GM23338 (cell line): ENCODE data around the gene OTUD4.

ENCODE experiments used
- CREB1 ChIP-seq: fragments of 250-450 bp; sonication (Bioruptor Pico); IDR thresholded peaks from 2 replicates; pipeline ENCODE4 v1.5.0; 2020; ENCODE audit warnings: low read depth, mild to moderate bottlenecking, moderate library complexity
- CTCF ChIP-seq, 2 experiments: fragments of 200-600 bp in 1 of 2; sonication (generic) in 1 of 2; conservative IDR thresholded peaks; 2 replicates each; pipeline versions ENCODE4 v1.5.1 to v1.6.1; 2016 to 2017; ENCODE audit warnings: antibody characterized with exemption in 2 of 2, low read depth in 2 of 2, mild to moderate bottlenecking in 2 of 2, moderate library complexity in 1 of 2
- EZH2 ChIP-seq: fragments of 200-600 bp; sonication (generic); IDR thresholded peaks from one replicate; pipeline ENCODE4 v1.8.0; 2017; ENCODE audit warnings: antibody characterized with exemption, mild to moderate bottlenecking, low read depth; ENCODE audit not compliant: unreplicated experiment
- EZH2phosphoT487 ChIP-seq: fragments of 200-600 bp; sonication (generic); IDR thresholded peaks from one replicate; pipeline ENCODE4 v1.8.1; 2018; ENCODE audit warnings: antibody characterized with exemption; ENCODE audit not compliant: unreplicated experiment
- JUNB ChIP-seq: IDR thresholded peaks from one replicate; pipeline ENCODE4 v1.6.1; 2016; ENCODE audit warnings: antibody characterized with exemption; ENCODE audit not compliant: unreplicated experiment
- POLR2AphosphoS5 ChIP-seq: IDR thresholded peaks from 2 replicates; pipeline ENCODE4 v1.6.1; 2016; ENCODE audit warnings: antibody characterized with exemption, low read depth
- ZNF114 ChIP-seq: fragments of 250-450 bp; sonication (Bioruptor Pico); IDR thresholded peaks from 2 replicates; pipeline ENCODE4 v1.5.0; 2020; ENCODE audit warnings: mild to moderate bottlenecking, moderate library complexity

- TF ChIP-seq CTCF (conservative IDR thresholded peaks at IDR 0.05; ENCODE audit: low read depth in 2 of 2) (no peak), JUNB (no peak), POLR2AphosphoS5 (no peak), EZH2 (no peak), EZH2phosphoT487 (no peak), ZNF114 (CRISPR knock-in tag) (no peak), CREB1 (CRISPR knock-in tag) (no peak)
Measured at GRCh38 chr4:145200366-145200765, 20.0 kb upstream of the OTUD4 start.
